Endothelial cell of umbilical vein (primary cell): Measurements from ENCODE around the gene RAB11B.

Source experiments
- CTCF ChIP-seq, 2 donors: IDR thresholded peaks; 1 replicate in 1 of 2; 2 replicates in 1 of 2; pipeline ENCODE4 v1.5.1; 2011; ENCODE audit warnings: low read length in 2 of 2, mild to moderate bottlenecking in 2 of 2, moderate library complexity in 2 of 2, control low read depth in 1 of 2, inconsistent platforms in 1 of 2, low read depth in 1 of 2; ENCODE audit not compliant: insufficient read depth in 1 of 2; ENCODE audit errors: extremely low read depth in 1 of 2
- EZH2 ChIP-seq: IDR thresholded peaks from 2 replicates; pipeline ENCODE4 v1.6.1; 2012; ENCODE audit warnings: borderline replicate concordance, low read depth, mild to moderate bottlenecking, moderate library complexity, low read length, inconsistent platforms; ENCODE audit not compliant: severe bottlenecking
- FOS ChIP-seq: IDR thresholded peaks from 2 replicates; pipeline ENCODE4 v1.6.1; 2011; ENCODE audit warnings: mild to moderate bottlenecking, low read length, moderate library complexity, borderline replicate concordance; ENCODE audit not compliant: insufficient read depth
- GATA2 ChIP-seq: IDR thresholded peaks from 2 replicates; pipeline ENCODE4 v1.7.0; 2011; ENCODE audit warnings: low read depth, mild to moderate bottlenecking, moderate library complexity, mixed read lengths, low read length; ENCODE audit not compliant: insufficient read length, insufficient read depth
- JUN ChIP-seq: IDR thresholded peaks from 2 replicates; pipeline ENCODE4 v1.6.1; 2011; ENCODE audit warnings: borderline replicate concordance, low read depth; ENCODE audit not compliant: insufficient read length, insufficient read depth
- MAX ChIP-seq: IDR thresholded peaks from 2 replicates; pipeline ENCODE4 v1.6.1; 2011; ENCODE audit not compliant: insufficient read depth, insufficient read length
- MYC ChIP-seq: IDR thresholded peaks from one replicate; pipeline ENCODE4 v1.6.1; 2011; ENCODE audit warnings: mild to moderate bottlenecking, low read depth, low read length
- POLR2A ChIP-seq: IDR thresholded peaks from 2 replicates; pipeline ENCODE4 v1.6.1; 2012; ENCODE audit warnings: low read depth, mild to moderate bottlenecking, control low read depth, low read length
- POLR2AphosphoS5 ChIP-seq: IDR thresholded peaks from 2 replicates; pipeline ENCODE4 v1.6.1; 2012; ENCODE audit warnings: low read depth, mild to moderate bottlenecking, control low read depth, low read length, moderate library complexity; ENCODE audit not compliant: insufficient read depth

DNA sequence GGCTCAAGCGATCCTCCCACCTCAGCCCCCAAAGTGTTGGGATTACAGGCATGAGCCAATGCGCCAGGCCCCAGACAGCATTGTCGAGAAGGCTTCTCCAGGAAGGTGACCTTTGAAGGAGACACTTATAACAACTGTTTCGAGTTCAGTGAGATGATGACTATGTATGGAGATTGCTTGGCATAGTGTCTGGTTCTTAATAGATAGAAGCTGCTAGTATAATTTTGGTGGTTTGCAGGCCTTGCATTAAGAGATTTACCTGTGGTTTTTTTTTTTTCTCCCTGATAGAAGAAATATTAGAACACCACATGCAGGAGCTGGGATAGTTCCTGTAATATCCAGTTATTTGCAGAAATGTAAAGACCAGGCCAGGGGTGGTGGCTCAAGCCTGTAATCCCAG is 26.6 kb downstream of the RAB11B start:
- TF ChIP-seq CTCF (IDR thresholded peaks at IDR 0.05; ENCODE audit: extremely low read depth in 1 of 2, insufficient read depth in 1 of 2, low read depth in 1 of 2, low read length in 2 of 2) (no peak), EZH2 (no peak), POLR2A (no peak), POLR2AphosphoS5 (no peak), MAX (no peak), GATA2 (no peak), JUN (no peak), FOS (no peak), MYC (no peak)
